T-helper 2 cell (primary cell): ENCODE measurements around the gene FAM240B.

Experiments
- DNase-seq, 5 experiments: peaks; one replicate each; pipeline versions ENCODE4 v3.0.0 to v3.0.0-alpha.2; 2012 to 2022

Gene FAM240B

GRCh38 chr9:38699337-38699736 lies 20.6 kb downstream of the FAM240B start:
- DNase-seq: no peak

GRCh38 chr9:38697776-38698300 lies 22.1 kb downstream of the FAM240B start:
- DNase-seq: no peak

GRCh38 chr9:38696999-38697398 lies 22.9 kb downstream of the FAM240B start:
- DNase-seq: no peak

GRCh38 chr9:38694676-38695075 lies 25.3 kb downstream of the FAM240B start:
- DNase-seq: no peak

GRCh38 chr9:38692707-38693106 lies 27.2 kb downstream of the FAM240B start:
- DNase-seq: no peak

- no peak for DNase-seq
Measured at GRCh38 chr9:38690574-38690973, 29.4 kb downstream of the FAM240B start.

GRCh38 chr9:38689678-38690077 lies 30.3 kb downstream of the FAM240B start:
- DNase-seq: no peak

- no peak for DNase-seq
Measured at GRCh38 chr9:38687992-38688391, 31.9 kb downstream of the FAM240B start.

- DNase-seq: peak in 2 of 5 experiments; percentile 10 to 65
Measured at GRCh38 chr9:38687389-38687842, 32.5 kb downstream of the FAM240B start.

- no peak for DNase-seq
Measured at GRCh38 chr9:38686933-38687332, 33.0 kb downstream of the FAM240B start.

- no peak for DNase-seq
Measured at GRCh38 chr9:38685535-38685934, 34.4 kb downstream of the FAM240B start.

GRCh38 chr9:38683336-38683735 lies 36.6 kb downstream of the FAM240B start:
- DNase-seq: no peak

GRCh38 chr9:38682713-38683112 lies 37.2 kb downstream of the FAM240B start:
- DNase-seq: no peak

GRCh38 chr9:38681747-38682227 lies 38.1 kb downstream of the FAM240B start:
- DNase-seq: no peak

- DNase-seq: no peak
Measured at GRCh38 chr9:38680837-38681445, 39.0 kb downstream of the FAM240B start.

- DNase-seq: no peak
Measured at GRCh38 chr9:38677660-38678303, 42.2 kb downstream of the FAM240B start.

- no peak for DNase-seq
Measured at GRCh38 chr9:38675831-38676230, 44.1 kb downstream of the FAM240B start.

- DNase-seq: no peak
Measured at GRCh38 chr9:38675211-38675610, 44.7 kb downstream of the FAM240B start.

- no peak for DNase-seq
Measured at GRCh38 chr9:38673399-38674193, 46.3 kb downstream of the FAM240B start.

GRCh38 chr9:38671748-38672147 lies 48.2 kb downstream of the FAM240B start:
- no peak for DNase-seq

- DNase-seq: no peak
Measured at GRCh38 chr9:38671372-38671731, 48.6 kb downstream of the FAM240B start.

GRCh38 chr9:38670542-38671371 lies 49.2 kb downstream of the FAM240B start:
- no peak for DNase-seq
